SK-N-MC (cell line): ENCODE results near the gene OSBPL10.

Source experiments
- EZH2 ChIP-seq: fragments of 200-600 bp; sonication (generic); IDR thresholded peaks from one replicate; pipeline ENCODE4 v1.6.1; 2017; ENCODE audit warnings: antibody characterized with exemption
- POLR2AphosphoS5 ChIP-seq: IDR thresholded peaks from 2 replicates; pipeline ENCODE4 v1.6.1; 2012; ENCODE audit warnings: mild to moderate bottlenecking, low read depth, low read length, borderline replicate concordance

- TF ChIP-seq POLR2AphosphoS5 (no peak), EZH2 (no peak)
These were observed 182.2 kb downstream of the OSBPL10 start for GRCh38 chr3:31798840-31799239.
